IPS-18c (cell line): ENCODE data around the gene TSSK3.
"Not testable (repeated sequence)": the region's sequence is repeated elsewhere in the genome, so short reads cannot be mapped to it uniquely, and the experiment has no call there.

Experiments
- H3K4me3 ChIP-seq: 2 replicates; pipeline ENCODE4 v1.7.0; 2013; ENCODE audit warnings: low read depth, mild to moderate bottlenecking, low read length, moderate library complexity; ENCODE audit not compliant: insufficient read depth
- H3K9me3 ChIP-seq: one replicate; pipeline ENCODE4 v1.6.1; 2013; ENCODE audit warnings: mild to moderate bottlenecking, low read length, moderate library complexity; ENCODE audit not compliant: control insufficient read depth, insufficient read depth

Gene TSSK3

GRCh38 chr1:32353431-32353830 lies 8.9 kb upstream of the TSSK3 start:
- H3K9me3 ChIP-seq: peaks cover 7% of the 10 kb centered on the region
- H3K4me3 ChIP-seq: no peak overlapping the region

GRCh38 chr1:32353886-32354570 lies 8.3 kb upstream of the TSSK3 start:
- no peak overlapping the region; the same call in 1 of the 2 replicates for H3K4me3 ChIP-seq

GRCh38 chr1:32355778-32356177 lies 6.6 kb upstream of the TSSK3 start:
- H3K9me3 ChIP-seq: not testable (repeated sequence)

More at GRCh38 chr1:32353886-32354570, 8.3 kb upstream of the TSSK3 start:
- H3K9me3 ChIP-seq: peaks cover 7% of the 10 kb centered on the region

GRCh38 chr1:32356478-32356877 lies 5.9 kb upstream of the TSSK3 start:
- H3K9me3 ChIP-seq: no peaks in the 10 kb centered on the region

More at GRCh38 chr1:32355778-32356177, 6.6 kb upstream of the TSSK3 start:
- not testable (repeated sequence) for H3K4me3 ChIP-seq

GRCh38 chr1:32357614-32358013 lies 4.7 kb upstream of the TSSK3 start:
- no peak overlapping the region for H3K4me3 ChIP-seq
- H3K9me3 ChIP-seq: no peaks in the 10 kb centered on the region

More at GRCh38 chr1:32356478-32356877, 5.9 kb upstream of the TSSK3 start:
- H3K4me3 ChIP-seq: no peak overlapping the region

GRCh38 chr1:32358435-32358834 lies 3.9 kb upstream of the TSSK3 start:
- no peak overlapping the region for H3K4me3 ChIP-seq
- no peaks in the 10 kb centered on the region for H3K9me3 ChIP-seq

- no peak overlapping the region for H3K4me3 ChIP-seq
- H3K9me3 ChIP-seq: no peaks in the 10 kb centered on the region
These were observed 1.0 kb upstream of the TSSK3 start for GRCh38 chr1:32361308-32361673.

GRCh38 chr1:32361674-32362473 lies 465 bp upstream of the TSSK3 start:
- no peaks in the 10 kb centered on the region for H3K9me3 ChIP-seq
- peak overlapping the region; percentile 52 for H3K4me3 ChIP-seq

GRCh38 chr1:32363713-32364112 lies 1.4 kb downstream of the TSSK3 start:
- H3K9me3 ChIP-seq: no peaks in the 10 kb centered on the region
- H3K4me3 ChIP-seq: no peak overlapping the region

GRCh38 chr1:32364836-32365235 lies 2.5 kb downstream of the TSSK3 start:
- H3K9me3 ChIP-seq: no peaks in the 10 kb centered on the region
- no peak overlapping the region for H3K4me3 ChIP-seq

- H3K9me3 ChIP-seq: no peaks in the 10 kb centered on the region
- no peak overlapping the region for H3K4me3 ChIP-seq
These were observed 3.1 kb downstream of the TSSK3 start for GRCh38 chr1:32365445-32365844.

- Histone ChIP-seq H3K4me3 (no peak overlapping the region), H3K9me3 (no peaks in the 10 kb centered on the region)
These were observed 5.7 kb downstream of the TSSK3 start for GRCh38 chr1:32367912-32368635.

- no peaks in the 10 kb centered on the region for H3K9me3 ChIP-seq
These were observed 9.9 kb downstream of the TSSK3 start for GRCh38 chr1:32372149-32372756.

GRCh38 chr1:32373996-32374592 lies 11.8 kb downstream of the TSSK3 start:
- H3K9me3 ChIP-seq: no peaks in the 10 kb centered on the region

More at GRCh38 chr1:32372149-32372756, 9.9 kb downstream of the TSSK3 start:
- no peak overlapping the region for H3K4me3 ChIP-seq

GRCh38 chr1:32376199-32376598 lies 13.9 kb downstream of the TSSK3 start:
- Histone ChIP-seq H3K4me3 (no peak overlapping the region), H3K9me3 (peaks cover 3% of the 10 kb centered on the region)

More at GRCh38 chr1:32373996-32374592, 11.8 kb downstream of the TSSK3 start:
- H3K4me3 ChIP-seq: no peak overlapping the region

- Histone ChIP-seq H3K4me3 (no peak overlapping the region), H3K9me3 (peaks cover 3% of the 10 kb centered on the region)
These were observed 15.3 kb downstream of the TSSK3 start for GRCh38 chr1:32377541-32378220.
